ENCODE results near the gene SH3RF3.

The SH3RF3 gene

DNA sequence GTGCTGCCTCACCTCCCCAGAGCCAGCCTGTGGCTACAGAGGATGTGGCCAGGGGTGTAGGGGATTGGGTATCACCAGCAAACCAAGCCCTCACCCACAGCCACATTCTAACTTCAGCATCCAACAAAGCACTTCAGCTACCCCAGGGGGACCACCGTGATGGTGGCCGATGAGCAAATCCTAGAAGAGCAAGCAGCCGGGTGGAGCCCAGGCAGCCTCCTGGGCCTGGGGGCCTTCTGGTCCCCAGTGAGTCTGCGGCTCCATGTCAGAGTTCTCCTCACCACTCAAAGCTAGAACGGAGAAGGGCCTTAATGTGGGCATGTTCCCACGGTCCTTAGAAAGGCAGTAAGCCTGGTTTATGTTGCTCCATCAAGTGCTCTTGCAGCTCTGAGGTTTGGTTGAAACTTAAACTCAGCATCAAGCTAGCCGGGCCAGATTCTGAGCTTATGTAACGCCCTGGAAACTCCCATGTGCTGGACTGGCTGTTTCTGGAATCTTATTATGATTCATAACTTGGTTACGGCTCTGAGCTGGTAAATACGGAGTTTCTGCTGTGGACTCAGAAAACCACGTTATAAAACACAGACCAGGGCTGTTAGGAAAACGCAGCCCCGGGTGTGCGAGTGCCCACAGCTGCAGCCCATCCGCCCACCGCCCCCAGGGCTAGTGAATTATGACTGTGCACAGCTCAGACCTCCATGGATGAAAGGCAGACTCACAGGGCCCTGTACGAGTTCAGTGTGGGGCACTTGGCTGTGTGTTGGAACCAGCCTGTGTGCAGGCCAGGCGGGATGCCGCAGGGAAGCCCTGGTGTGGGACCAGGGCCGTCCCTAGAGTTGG is 385.0 kb downstream of the SH3RF3 start:
- peak; percentile 43 to 60 for DNase-seq

GRCh38 chr2:109514857-109515256 is 385.9 kb downstream of the SH3RF3 start:
- DNase-seq, result no peak

GRCh38 chr2:109516445-109517117 is 387.6 kb downstream of the SH3RF3 start:
- peak; percentile 18 to 30 for DNase-seq

GRCh38 chr2:109517118-109517889 is 388.3 kb downstream of the SH3RF3 start:
- no peak for DNase-seq

- no peak for DNase-seq
Measured at GRCh38 chr2:109519513-109519912, 390.5 kb downstream of the SH3RF3 start.

- no peak for DNase-seq
Measured at GRCh38 chr2:109521233-109522062, 392.4 kb downstream of the SH3RF3 start.

- DNase-seq, result no peak
Measured at GRCh38 chr2:109522063-109522374, 393.0 kb downstream of the SH3RF3 start.

DNA sequence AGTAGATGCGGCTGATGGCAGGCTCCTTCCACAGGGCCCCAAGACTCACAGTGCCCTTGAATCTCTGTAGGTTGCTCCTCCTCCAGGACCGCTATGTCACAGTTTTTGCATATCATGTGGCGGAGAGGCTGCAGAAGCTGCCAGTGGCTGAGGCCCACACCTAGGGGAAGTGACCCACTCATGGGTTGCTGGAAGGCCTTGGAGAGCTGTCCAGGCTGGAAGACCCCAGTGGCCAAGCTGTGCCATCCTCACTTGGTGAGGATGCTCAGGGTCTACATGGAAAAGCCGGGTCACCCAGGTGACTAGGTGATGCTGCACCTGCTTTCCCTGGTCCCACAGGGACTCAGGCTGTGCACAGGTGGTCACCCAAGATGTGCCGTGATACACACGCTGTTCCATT is 394.1 kb downstream of the SH3RF3 start:
- no peak for DNase-seq

- DNase-seq, result no peak
Measured at GRCh38 chr2:109523536-109524361, 394.7 kb downstream of the SH3RF3 start.

GRCh38 chr2:109525836-109526235 is 396.8 kb downstream of the SH3RF3 start:
- DNase-seq, result no peak

DNA sequence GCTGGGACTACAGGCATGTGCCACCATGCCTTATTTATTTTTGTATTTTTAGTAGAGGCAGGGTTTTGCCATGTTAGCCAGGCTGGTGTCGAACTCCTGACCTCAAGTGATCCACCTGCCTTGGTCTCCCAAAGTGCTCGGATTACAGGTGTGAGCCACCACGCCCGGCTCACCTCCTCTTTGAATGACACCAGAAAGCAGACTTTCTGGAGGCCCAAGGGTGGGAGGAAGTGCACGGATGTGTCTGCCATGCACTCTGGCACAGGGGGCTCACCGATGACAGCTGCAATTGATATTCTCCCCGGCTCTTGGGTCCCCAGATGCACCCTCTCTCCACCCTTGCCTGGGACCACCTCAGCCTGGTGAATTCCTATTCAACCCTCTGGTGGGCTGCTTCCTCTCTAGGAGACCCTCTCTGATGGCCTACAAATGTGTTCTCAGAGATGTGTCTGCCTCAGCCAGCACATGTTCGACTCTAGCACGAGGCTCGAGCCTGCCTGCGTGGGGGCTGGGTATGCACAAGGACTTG is 397.5 kb downstream of the SH3RF3 start:
- DNase-seq, result no peak

DNA sequence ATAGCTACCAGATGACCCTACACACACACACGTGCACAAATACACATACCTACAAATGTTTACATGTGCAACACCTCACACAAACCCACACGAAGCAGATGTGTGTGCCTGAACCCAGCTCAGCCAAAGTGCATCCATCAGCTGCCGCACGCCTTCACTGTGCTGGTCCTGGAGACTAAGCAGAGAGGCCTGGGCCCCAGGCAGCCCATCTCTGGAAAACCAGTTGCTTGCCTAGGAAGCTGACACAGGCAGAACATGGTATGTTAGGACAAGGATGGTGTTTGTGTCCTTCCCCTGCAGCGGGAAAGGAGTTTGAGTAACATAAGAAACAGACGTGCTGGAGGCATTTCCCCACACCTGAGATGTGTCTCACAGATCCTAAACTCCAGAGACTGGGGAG is 398.1 kb downstream of the SH3RF3 start:
- DNase-seq, result no peak

DNA sequence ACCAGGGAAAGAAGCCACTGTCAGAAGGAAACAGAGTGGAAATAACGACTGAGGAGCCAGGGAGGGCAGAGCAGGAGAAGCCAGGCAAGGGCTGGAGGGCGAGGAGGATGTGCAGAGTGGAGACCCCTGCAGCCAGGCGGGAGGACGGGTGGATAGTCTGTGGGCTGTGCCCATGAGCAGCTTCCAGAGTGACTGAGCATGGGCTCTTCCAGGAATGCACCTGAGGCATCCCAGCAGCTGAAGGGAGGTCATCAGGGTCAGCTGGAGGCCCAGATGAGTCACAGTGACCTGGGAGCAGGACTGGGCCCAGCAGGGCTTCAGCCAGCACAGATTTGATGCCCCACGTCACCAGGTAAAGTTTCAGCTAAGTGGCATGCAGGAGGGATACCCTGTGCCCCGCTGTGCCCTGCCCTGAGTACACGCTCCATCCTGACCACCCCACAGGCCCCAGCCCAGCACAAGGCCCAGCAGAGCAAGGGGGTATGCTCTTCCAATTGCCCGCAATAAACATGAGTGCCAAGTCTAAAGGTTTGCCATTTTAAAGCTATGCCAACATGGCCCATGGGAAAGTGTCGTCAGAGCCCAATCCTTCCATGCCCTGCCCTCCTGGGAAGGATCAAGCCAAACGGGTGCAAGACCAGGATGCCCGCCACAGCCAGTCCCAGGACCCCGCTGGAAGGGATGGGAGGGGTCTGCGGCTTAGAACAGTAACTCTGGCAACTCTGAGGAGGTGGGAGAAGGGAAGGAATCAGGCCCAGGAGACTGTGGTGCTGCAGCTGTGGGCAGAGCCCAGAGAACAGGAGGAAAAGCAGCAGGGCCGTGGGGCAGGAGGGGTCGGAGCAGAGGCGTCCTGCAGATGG is 399.1 kb downstream of the SH3RF3 start:
- no peak for DNase-seq

GRCh38 chr2:109528811-109529501 is 400.0 kb downstream of the SH3RF3 start:
- DNase-seq, result no peak

DNA sequence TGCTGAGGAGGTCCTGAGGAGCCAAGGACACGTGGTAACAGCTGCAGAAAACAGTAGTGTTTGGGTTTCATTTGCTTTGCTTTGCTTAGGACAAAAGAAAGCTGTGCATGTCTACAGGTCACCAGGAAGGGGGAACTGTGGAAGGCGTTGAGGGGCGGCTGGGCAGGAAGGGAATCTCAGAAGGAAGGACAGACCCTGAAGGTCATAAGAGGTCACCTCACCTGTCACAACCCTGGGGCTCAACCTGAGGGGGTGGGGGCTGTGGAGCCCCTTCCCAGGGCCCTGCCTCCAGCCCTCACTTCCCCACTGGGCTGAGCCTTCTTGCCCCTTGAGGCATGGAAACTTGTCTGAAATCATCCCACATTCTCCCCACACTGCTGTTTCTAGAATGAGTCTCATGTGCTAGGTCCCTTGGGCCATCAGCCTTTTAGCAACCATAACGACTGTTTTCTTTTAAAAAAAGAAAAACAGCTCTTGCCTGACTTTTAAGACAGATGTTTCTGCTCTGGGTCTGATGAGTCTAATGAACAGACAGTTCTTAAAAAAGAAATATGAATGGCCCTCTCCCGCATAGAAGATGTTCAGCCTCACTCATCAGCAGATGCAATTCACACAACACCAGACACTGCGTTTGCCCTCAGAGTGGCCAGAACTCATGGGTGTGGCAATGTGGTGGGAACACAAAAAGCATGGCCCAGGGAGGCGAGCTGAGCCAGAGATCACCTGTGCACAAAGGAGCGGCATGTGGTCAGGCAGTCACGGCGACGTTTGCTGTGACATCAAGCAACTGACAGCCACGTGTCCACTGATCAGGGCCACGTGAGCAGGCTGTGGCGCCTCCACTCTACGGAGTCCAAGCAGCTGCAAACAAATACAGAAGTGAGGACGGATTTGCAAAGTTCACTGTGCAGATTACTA is 400.8 kb downstream of the SH3RF3 start:
- no peak for DNase-seq

GRCh38 chr2:109530712-109531111 is 401.7 kb downstream of the SH3RF3 start:
- DNase-seq, result no peak

DNA sequence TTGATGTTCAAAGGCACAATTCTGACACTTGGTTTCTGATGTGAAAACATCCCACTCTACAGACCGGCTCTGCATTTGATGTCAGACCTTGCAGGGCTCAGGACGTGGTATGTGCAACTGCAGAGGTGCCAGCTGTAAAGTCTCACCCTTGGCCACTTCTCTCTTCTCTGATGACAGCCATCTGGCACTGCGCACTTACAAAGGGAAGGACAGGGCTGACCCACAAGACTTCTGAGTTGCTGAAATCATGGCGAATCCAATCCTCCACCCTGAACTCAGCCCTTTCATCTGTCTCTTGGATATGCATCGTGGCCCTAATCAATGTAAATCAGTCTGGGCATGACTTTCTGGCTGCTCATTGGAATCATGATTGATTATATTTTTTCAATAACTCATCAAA is 402.2 kb downstream of the SH3RF3 start:
- DNase-seq, result no peak

DNA sequence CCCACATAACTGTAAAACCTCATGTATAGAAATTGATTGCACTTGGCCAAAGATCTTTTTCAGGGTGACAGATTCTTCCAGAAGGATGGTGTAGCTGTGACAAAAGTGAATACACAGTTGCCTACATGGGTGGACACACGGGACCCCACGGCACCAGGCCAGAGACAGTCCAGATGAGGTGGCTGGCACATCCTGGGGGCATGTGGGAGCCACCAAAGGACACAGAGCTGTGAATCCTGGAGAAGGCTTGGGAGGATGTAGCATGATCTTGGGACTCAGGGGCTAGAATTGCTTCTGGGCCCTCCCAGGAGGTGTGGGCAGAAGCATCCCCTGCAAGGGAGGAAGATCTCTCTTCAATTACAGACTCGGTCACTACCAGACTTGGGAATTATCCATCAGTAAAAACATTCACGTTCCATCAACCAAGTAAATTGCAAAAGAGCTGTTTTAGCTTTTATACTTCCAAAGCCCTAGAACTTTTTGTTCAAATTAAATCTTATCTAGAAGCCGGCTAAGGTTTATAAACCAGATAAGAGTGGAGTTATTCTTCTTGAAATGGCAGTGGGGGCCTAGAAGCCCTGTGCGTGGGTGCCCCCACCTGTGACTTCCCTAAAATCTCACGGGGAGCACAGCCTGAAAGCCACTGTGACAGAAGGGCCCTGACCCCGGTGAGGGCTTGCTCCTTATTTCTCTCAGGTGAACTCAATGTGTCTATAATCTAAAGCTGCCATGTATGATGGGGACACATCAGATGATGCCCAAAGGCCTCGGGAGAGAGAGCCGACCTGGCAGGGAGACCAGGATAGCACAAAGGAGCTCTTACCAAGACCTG is 403.1 kb downstream of the SH3RF3 start:
- DNase-seq, result no peak

Measured in activated CD4-positive, alpha-beta T cell treated with anti-CD3 and anti-CD28 coated beads, Interleukin-2, amount 50 U/mL, for 48 hours (primary cell).